HepG2 (cell line): ENCODE results near the gene TMEM247. TPM values are rescaled to one million over a fixed set of nuclear protein-coding genes. Genes with fewer than 3 reads are reported as not detected.

ENCODE experiments used
- ATAC-seq: fragments of 200-7000 bp; cut with Tn5 transposase; 3 replicates; pipeline ENCODE4 v1.9.1; 2020; ENCODE audit warnings: mild to moderate bottlenecking, moderate library complexity
- BruUV-seq: library from RNA; stranded (reverse); fragments of 400-500 nt; replicated peaks from 2 replicates; lab custom pipeline; 2021; lab: Mats Ljungman, UMichigan
- CTCF ChIA-PET: fragments of 300-600 bp; formaldehyde crosslinking; extraction: SDS; loops from one replicate; lab custom pipeline; 2021; ENCODE audit warnings: low total read pairs, inconsistent platforms, low intra/inter-chr PET ratio; lab: Yijun Ruan, JAX
- POLR2A ChIA-PET: fragments of 350-600 bp; sonication (Branson Sonifier 250); formaldehyde crosslinking; loops from one replicate; lab custom pipeline; 2020; ENCODE audit warnings: antibody characterized with exemption, inconsistent platforms; lab: Yijun Ruan, JAX
- DNase-seq: peaks from one replicate; pipeline ENCODE4 v3.0.0-alpha.2; 2015; ENCODE audit warnings: low spot score
- FAIRE-seq: peaks from 3 replicates; lab custom pipeline; 2011; peaks lifted over from hg19 to GRCh38; lab: Jason Lieb, UNC
- H2AFZ ChIP-seq: one replicate; pipeline ENCODE4 v1.6.1; 2011; ENCODE audit warnings: low read length, inconsistent platforms
- H3K27ac ChIP-seq: fragments of 300-600 bp; 3 replicates; pipeline ENCODE4 v1.8.0; 2011; ENCODE audit warnings: mixed run types, mild to moderate bottlenecking, mixed read lengths, low read length, inconsistent platforms; ENCODE audit not compliant: insufficient read depth; ENCODE audit errors: extremely low read length
- H3K27me3 ChIP-seq, 2 experiments: fragments of 200-600 bp in 1 of 2; 2 replicates in 1 of 2; 3 replicates in 1 of 2; pipeline versions ENCODE4 v1.6.0 to v1.8.0; 2011; ENCODE audit warnings: low read length in 2 of 2, mild to moderate bottlenecking in 2 of 2, moderate library complexity in 2 of 2, inconsistent platforms in 1 of 2; ENCODE audit not compliant: insufficient read depth in 2 of 2, control insufficient read depth in 1 of 2
- H3K36me3 ChIP-seq, 2 experiments: fragments of 200-600 bp in 1 of 2; replicated peaks in 1 of 2; 2 replicates in 1 of 2; 3 replicates in 1 of 2; pipeline versions ENCODE4 v1.5.1 to v1.8.0; 2011; ENCODE audit warnings: low read length in 2 of 2, inconsistent platforms in 1 of 2; ENCODE audit not compliant: insufficient read depth in 2 of 2, control insufficient read depth in 1 of 2
- H3K4me1 ChIP-seq: 2 replicates; pipeline ENCODE4 v1.5.1; 2012; ENCODE audit warnings: low read length, inconsistent platforms; ENCODE audit not compliant: insufficient read depth
- H3K4me2 ChIP-seq: 2 replicates; pipeline ENCODE4 v1.6.0; 2011; ENCODE audit warnings: low read depth, low read length, inconsistent platforms
- H3K4me3 ChIP-seq, 3 experiments: fragments of 200-600 bp in 1 of 3; sonication (generic), shearing (Covaris generic) in 1 of 3; replicated peaks in 1 of 3; 2 replicates each; pipeline ENCODE4 v1.5.1; 2011 to 2016; ENCODE audit warnings: low read length in 3 of 3, inconsistent platforms in 2 of 3, low read depth in 2 of 3, mild to moderate bottlenecking in 2 of 3, control low read depth in 1 of 3, mixed read lengths in 1 of 3; ENCODE audit not compliant: insufficient read depth in 1 of 3
- H3K79me2 ChIP-seq: one replicate; pipeline ENCODE4 v1.6.1; 2011; ENCODE audit warnings: low read length, inconsistent platforms; ENCODE audit not compliant: insufficient read depth
- H3K9ac ChIP-seq: 2 replicates; pipeline ENCODE4 v1.6.0; 2011; ENCODE audit warnings: mild to moderate bottlenecking, low read depth, low read length, inconsistent platforms; ENCODE audit not compliant: insufficient read depth
- H3K9me3 ChIP-seq: 2 replicates; pipeline ENCODE4 v1.5.1; 2012; ENCODE audit warnings: mild to moderate bottlenecking, low read length
- H4K20me1 ChIP-seq: 2 replicates; pipeline ENCODE4 v1.6.0; 2011; ENCODE audit warnings: inconsistent platforms, mild to moderate bottlenecking, low read length, moderate library complexity; ENCODE audit not compliant: insufficient read depth
- ASH2L ChIP-seq: fragments of 300-600, 200-600 bp; sonication (generic); IDR thresholded peaks from 2 replicates; pipeline ENCODE4 v1.7.0; 2017; ENCODE audit warnings: low read depth, mild to moderate bottlenecking, moderate library complexity, mixed read lengths, low read length; ENCODE audit not compliant: insufficient read length
- HIC2 ChIP-seq: sonication (generic); formaldehyde crosslinking; IDR thresholded peaks from 2 replicates; pipeline ENCODE4 v1.9.0; 2022; ENCODE audit warnings: low read depth, missing genetic modification reagents
- ISX ChIP-seq: sonication (generic); formaldehyde crosslinking; conservative IDR thresholded peaks from 2 replicates; pipeline ENCODE4 v1.5.0; 2020; ENCODE audit warnings: missing genetic modification reagents
- LBX2 ChIP-seq: sonication (generic); formaldehyde crosslinking; IDR thresholded peaks from 2 replicates; pipeline ENCODE4 v1.5.0; 2020; ENCODE audit warnings: missing genetic modification reagents, mild to moderate bottlenecking, borderline replicate concordance
- POLR2G ChIP-seq: fragments of 200-400 bp; formaldehyde crosslinking; IDR thresholded peaks from 2 replicates; pipeline ENCODE4 v1.6.1; 2018; ENCODE audit warnings: mild to moderate bottlenecking, low read depth, low read length, moderate library complexity
- REST ChIP-seq, 2 experiments: IDR thresholded peaks; 2 replicates each; pipeline ENCODE4 v1.6.1; 2011 to 2012; ENCODE audit warnings: low read length in 2 of 2, borderline replicate concordance in 1 of 2, low read depth in 1 of 2, mild to moderate bottlenecking in 1 of 2, moderate library complexity in 1 of 2
- TCF7L2 ChIP-seq: IDR thresholded peaks from 2 replicates; pipeline ENCODE4 v1.6.1; 2011; ENCODE audit warnings: mild to moderate bottlenecking, low read depth, low read length, moderate library complexity
- ZBTB25 ChIP-seq: IDR thresholded peaks from 2 replicates; pipeline ENCODE4 v1.6.1; 2018; ENCODE audit warnings: missing genetic modification reagents
- in situ Hi-C: cut with HindIII; loops from 2 replicates; pipeline ENCODE4 v1.10.0; 2017; ENCODE audit warnings: low pct_unique_long_range_greater_than_20kb; ENCODE audit not compliant: extremely low pct_ligation_motif_present
- intact Hi-C: fragments of 100-400 bp; cut with micrococcal nuclease; formaldehyde crosslinking; loops from one replicate; pipeline ENCODE4 v1.10.0; 2022; ENCODE audit not compliant: unreplicated experiment
- polyA plus RNA-seq, 8 experiments: library from polyadenylated mRNA; depleted of rRNA in 3 of 8; stranded (reverse) in 7 of 8; unstranded in 1 of 8; fragments of >200 nt; fragmentation: Illumina TruSeq in 4 of 8; extraction: Trizol in 4 of 8; gene quantifications; 2 replicates each; pipeline versions ENCODE4 v1.2.1 to v1.2.3, GENCODE V29; 2011 to 2016; ENCODE audit warnings: low read depth in 4 of 8, missing spikeins in 1 of 8, mixed read lengths in 1 of 8; ENCODE audit not compliant: insufficient read depth in 1 of 8
- total RNA-seq, 5 experiments: library from RNA; depleted of rRNA; stranded (reverse); fragments of >200 nt; fragmentation: Illumina TruSeq; extraction: Trizol; gene quantifications; 2 replicates each; pipeline ENCODE4 v1.2.3, GENCODE V29; 2016; ENCODE audit warnings: low read depth in 1 of 5

TMEM247 gene
- total and polyA plus RNA-seq, 2 of the 13 experiments (the other 11 are each of a cell fraction or from before 2014, with no cell fraction given): not detected

- TF ChIP-seq REST (IDR thresholded peaks at IDR 0.05; ENCODE audit: borderline replicate concordance in 1 of 2, low read depth in 1 of 2, low read length in 2 of 2) (no peak), ISX (CRISPR knock-in tag) (no peak)
Observed at GRCh38 chr2:46434851-46435273, 44.5 kb upstream of the TMEM247 start (continued).

- Histone ChIP-seq H3K4me3 (no peak overlapping the region; a peak in 1 of 6 replicates), H3K4me1 (peaks cover 94% of the 10 kb centered on the region), H3K79me2 (no peaks in the 10 kb centered on the region), H3K9ac (no peak overlapping the region), H3K27ac (peak overlapping the region; percentile 59), H2AFZ (peak overlapping the region; percentile 3), H3K9me3 (no peaks in the 10 kb centered on the region), H3K4me2 (peak overlapping the region; percentile 41), H3K27me3 (no peaks in the 10 kb centered on the region), H4K20me1 (no peaks in the 10 kb centered on the region), H3K36me3 (no peaks in the 10 kb centered on the region)
- no peak for FAIRE-seq
- TSS peak; percentile 98 for BruUV-seq
- no peak for DNase-seq
- intact Hi-C loops (no loop called here), in situ Hi-C loops (no loop called here)
- POLR2A ChIA-PET: interaction anchor here (1.0 to 1.2 kb wide), 6 partner anchors 18 to 26 kb away, joined by 3 to 9 read pairs (median 4); no protein-coding TSS in a partner anchor
- TF ChIP-seq TCF7L2: no peak
- TF ChIP-seq POLR2G: no peak
- TF ChIP-seq HIC2: no peak
- TF ChIP-seq ZBTB25 (CRISPR knock-in tag): 0 out of 2 replicates have a peak, but pooled peaks have one; percentile 1
- TF ChIP-seq LBX2: no peak
- peak; percentile 8 for TF ChIP-seq ASH2L
- CTCF ChIA-PET: no interaction called here
- ATAC-seq: no peak
Observed at GRCh38 chr2:46435353-46435752, 44.0 kb upstream of the TMEM247 start.
